Mammary epithelial cell (primary cell): Measurements from ENCODE around the gene SMC1B.

ENCODE experiments used
- EZH2 ChIP-seq: IDR thresholded peaks from 2 replicates; pipeline ENCODE4 v1.6.1; 2012; ENCODE audit warnings: low read length, inconsistent platforms, borderline replicate concordance
- TF ChIP-seq, protein P1 (sequence below), 2 donors: IDR thresholded peaks in 1 of 2; conservative IDR thresholded peaks in 1 of 2; 2 replicates each; pipeline ENCODE4 v1.5.1; 2011 to 2012; ENCODE audit warnings: inconsistent platforms in 2 of 2, low read length in 2 of 2, mild to moderate bottlenecking in 2 of 2, control low read depth in 1 of 2, low read depth in 1 of 2; ENCODE audit not compliant: insufficient read depth in 1 of 2; ENCODE audit errors: extremely low read depth in 1 of 2

- TF ChIP-seq, protein P1, sequence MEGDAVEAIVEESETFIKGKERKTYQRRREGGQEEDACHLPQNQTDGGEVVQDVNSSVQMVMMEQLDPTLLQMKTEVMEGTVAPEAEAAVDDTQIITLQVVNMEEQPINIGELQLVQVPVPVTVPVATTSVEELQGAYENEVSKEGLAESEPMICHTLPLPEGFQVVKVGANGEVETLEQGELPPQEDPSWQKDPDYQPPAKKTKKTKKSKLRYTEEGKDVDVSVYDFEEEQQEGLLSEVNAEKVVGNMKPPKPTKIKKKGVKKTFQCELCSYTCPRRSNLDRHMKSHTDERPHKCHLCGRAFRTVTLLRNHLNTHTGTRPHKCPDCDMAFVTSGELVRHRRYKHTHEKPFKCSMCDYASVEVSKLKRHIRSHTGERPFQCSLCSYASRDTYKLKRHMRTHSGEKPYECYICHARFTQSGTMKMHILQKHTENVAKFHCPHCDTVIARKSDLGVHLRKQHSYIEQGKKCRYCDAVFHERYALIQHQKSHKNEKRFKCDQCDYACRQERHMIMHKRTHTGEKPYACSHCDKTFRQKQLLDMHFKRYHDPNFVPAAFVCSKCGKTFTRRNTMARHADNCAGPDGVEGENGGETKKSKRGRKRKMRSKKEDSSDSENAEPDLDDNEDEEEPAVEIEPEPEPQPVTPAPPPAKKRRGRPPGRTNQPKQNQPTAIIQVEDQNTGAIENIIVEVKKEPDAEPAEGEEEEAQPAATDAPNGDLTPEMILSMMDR (conservative IDR thresholded peaks at IDR 0.05 in 1 of 2, IDR thresholded peaks at IDR 0.05 in 1 of 2; ENCODE audit: extremely low read depth in 1 of 2, insufficient read depth in 1 of 2, low read depth in 1 of 2, low read length in 2 of 2) = no peak
- no peak for TF ChIP-seq EZH2
Measured at GRCh38 chr22:45320357-45320976, 92.9 kb downstream of the SMC1B start.
